ENCODE data around the gene NGLY1. TPM values are rescaled to one million over a fixed set of nuclear protein-coding genes. Genes with fewer than 3 reads are reported as not detected.
A peak's percentile ranks its signal among the peaks of the same experiment; 100 is the strongest.

Gene NGLY1
- total and polyA plus RNA-seq, 10 of the 15 experiments (the other 5 are each of a cell fraction or from before 2014, with no cell fraction given): 29.8 to 73.5 (median 47.0) TPM

GRCh38 chr3:25789596-25790556 lies 6.6 kb upstream of the NGLY1 start, which contains the start of gene OXSM (continued):
- TF ChIP-seq CTCF (IDR thresholded peaks at IDR 0.05 in 2 of 3, conservative IDR thresholded peaks at IDR 0.05 in 1 of 3; ENCODE audit: control insufficient read depth in 2 of 3, extremely low read depth in 1 of 3, insufficient read depth in 1 of 3, low read depth in 3 of 3, low read length in 3 of 3) (no peak), HDAC6 (IDR thresholded peaks at IDR 0.05; ENCODE audit: unreplicated experiment) (no peak), NR2C2 (IDR thresholded peaks at IDR 0.05; ENCODE audit: borderline replicate concordance, control insufficient read depth, insufficient read length, low read depth) (no peak), SP1 (IDR thresholded peaks at IDR 0.05; ENCODE audit: low read depth, low read length) (no peak), IRF4 (IDR thresholded peaks at IDR 0.05; ENCODE audit: low read depth, low read length) (no peak), BRCA1 (IDR thresholded peaks at IDR 0.05; ENCODE audit: low read depth, low read length) (no peak), BCL3 (IDR thresholded peaks at IDR 0.05; ENCODE audit: borderline replicate concordance, insufficient read depth, low read depth, low read length, poor library complexity, severe bottlenecking) (no peak), POLR2AphosphoS2 (IDR thresholded peaks at IDR 0.05; ENCODE audit: low read depth, low read length) (peak; percentile 76), ETV6 (conservative IDR thresholded peaks at IDR 0.05 in 1 of 2, IDR thresholded peaks at IDR 0.05 in 1 of 2; ENCODE audit: borderline replicate concordance in 1 of 2, low read depth in 1 of 2) (no peak), TCF3 (IDR thresholded peaks at IDR 0.05; ENCODE audit: borderline replicate concordance, insufficient read depth, low read depth, low read length) (0 out of 2 replicates have a peak, but pooled peaks have one; percentile 14), ZNF384 (IDR thresholded peaks at IDR 0.05; ENCODE audit: borderline replicate concordance, low read depth, low read length) (no peak), BACH1 (IDR thresholded peaks at IDR 0.05; ENCODE audit: borderline replicate concordance) (peak; percentile 97), SUZ12 (IDR thresholded peaks at IDR 0.05; ENCODE audit: unreplicated experiment) (no peak), ZBED1 (IDR thresholded peaks at IDR 0.05; ENCODE audit: borderline replicate concordance) (peak; percentile 90; the same call in 1 of the 2 replicates), IKZF1 (conservative IDR thresholded peaks at IDR 0.05) (peak; percentile 89), SMAD1 (IDR thresholded peaks at IDR 0.05; ENCODE audit: low read depth, partially characterized antibody) (peak; percentile 64), SIN3A (IDR thresholded peaks at IDR 0.05; ENCODE audit: low read depth, low read length) (no peak), TAF1 (IDR thresholded peaks at IDR 0.05; ENCODE audit: borderline replicate concordance, low read depth, low read length) (peak; percentile 61; the same call in 1 of the 2 replicates), RB1 (IDR thresholded peaks at IDR 0.05; ENCODE audit: borderline replicate concordance) (0 out of 2 replicates have a peak, but pooled peaks have one; percentile 9), CBX3 (IDR thresholded peaks at IDR 0.05; ENCODE audit: borderline replicate concordance, low read depth) (no peak), CHD4 (IDR thresholded peaks at IDR 0.05) (no peak), RAD21 (IDR thresholded peaks at IDR 0.05; ENCODE audit: insufficient read depth, low read depth, low read length) (0 out of 2 replicates have a peak, but pooled peaks have one; percentile 6), FOXM1 (IDR thresholded peaks at IDR 0.05; ENCODE audit: low read depth, low read length) (no peak), ZNF274 (IDR thresholded peaks at IDR 0.05; ENCODE audit: insufficient read depth, insufficient read length) (no peak), SREBF2 (IDR thresholded peaks at IDR 0.05; ENCODE audit: low read length) (no peak)
- TF ChIP-seq, protein P1, sequence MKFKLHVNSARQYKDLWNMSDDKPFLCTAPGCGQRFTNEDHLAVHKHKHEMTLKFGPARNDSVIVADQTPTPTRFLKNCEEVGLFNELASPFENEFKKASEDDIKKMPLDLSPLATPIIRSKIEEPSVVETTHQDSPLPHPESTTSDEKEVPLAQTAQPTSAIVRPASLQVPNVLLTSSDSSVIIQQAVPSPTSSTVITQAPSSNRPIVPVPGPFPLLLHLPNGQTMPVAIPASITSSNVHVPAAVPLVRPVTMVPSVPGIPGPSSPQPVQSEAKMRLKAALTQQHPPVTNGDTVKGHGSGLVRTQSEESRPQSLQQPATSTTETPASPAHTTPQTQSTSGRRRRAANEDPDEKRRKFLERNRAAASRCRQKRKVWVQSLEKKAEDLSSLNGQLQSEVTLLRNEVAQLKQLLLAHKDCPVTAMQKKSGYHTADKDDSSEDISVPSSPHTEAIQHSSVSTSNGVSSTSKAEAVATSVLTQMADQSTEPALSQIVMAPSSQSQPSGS (IDR thresholded peaks at IDR 0.05; ENCODE audit: low read length): peak; percentile 51; the same call in 1 of the 2 replicates

Measured in GM12878 (cell line).